Naive thymus-derived CD4-positive, alpha-beta T cell (primary cell): ENCODE measurements around the gene MARF1. TPM values are rescaled to one million over a fixed set of nuclear protein-coding genes. Genes with fewer than 3 reads are reported as not detected.
"Not testable (repeated sequence)": the region's sequence is repeated elsewhere in the genome, so short reads cannot be mapped to it uniquely, and the experiment has no call there.

Experiments used
- ATAC-seq: fragments of 150-1000 bp; cut with Tn5 transposase; 2 replicates; pipeline ENCODE4 v1.10.0; 2021; ENCODE audit warnings: mild to moderate bottlenecking, moderate library complexity
- CTCF ChIA-PET: fragments of 350-600 bp; sonication (Branson Sonifier 250); formaldehyde crosslinking; loops from one replicate; lab custom pipeline; 2021; ENCODE audit warnings: antibody characterized with exemption; lab: Charles Lee
- POLR2A ChIA-PET: fragments of 350-600 bp; sonication (Branson Sonifier 250); formaldehyde crosslinking; loops from one replicate; lab custom pipeline; 2021; ENCODE audit warnings: antibody characterized with exemption, inconsistent platforms; lab: Charles Lee
- DNase-seq, 9 donors: peaks; one replicate each; pipeline versions ENCODE4 v3.0.0 to v3.0.0-alpha.2; 2020 to 2022; ENCODE audit warnings: mixed read lengths in 1 of 9
- H3K27ac ChIP-seq: one replicate; pipeline ENCODE4 v1.7.0; 2013; ENCODE audit warnings: mild to moderate bottlenecking, low read depth, low read length, moderate library complexity
- H3K27me3 ChIP-seq, 2 donors: one replicate each; pipeline ENCODE4 v1.7.0; 2013; ENCODE audit warnings: low read length in 2 of 2, mild to moderate bottlenecking in 2 of 2, moderate library complexity in 2 of 2; ENCODE audit not compliant: control insufficient read depth in 2 of 2, insufficient read depth in 2 of 2
- H3K36me3 ChIP-seq, 3 experiments: 1 replicate in 2 of 3; 2 replicates in 1 of 3; pipeline ENCODE4 v1.7.0; 2013; ENCODE audit warnings: low read length in 3 of 3, mild to moderate bottlenecking in 3 of 3, moderate library complexity in 1 of 3; ENCODE audit not compliant: insufficient read depth in 3 of 3, control insufficient read depth in 2 of 3
- H3K4me1 ChIP-seq, 2 donors: one replicate each; pipeline ENCODE4 v1.7.0; 2013; ENCODE audit warnings: low read length in 2 of 2, mild to moderate bottlenecking in 2 of 2, moderate library complexity in 1 of 2; ENCODE audit not compliant: control insufficient read depth in 2 of 2, insufficient read depth in 2 of 2
- H3K4me3 ChIP-seq: 2 replicates; pipeline ENCODE4 v1.7.0; 2013; ENCODE audit warnings: mild to moderate bottlenecking, low read length
- H3K9me3 ChIP-seq, 3 experiments: 1 replicate in 2 of 3; 2 replicates in 1 of 3; pipeline ENCODE4 v1.7.0; 2013; ENCODE audit warnings: low read length in 3 of 3; ENCODE audit not compliant: control insufficient read depth in 2 of 3
- H3K27ac Mint-ChIP-seq, 9 donors: one replicate each; pipeline ENCODE4 v1.8.0; 2020 to 2022; ENCODE audit warnings: mixed read lengths in 9 of 9, mild to moderate bottlenecking in 8 of 9, moderate library complexity in 5 of 9, inconsistent platforms in 2 of 9
- H3K27me3 Mint-ChIP-seq, 5 donors: one replicate each; pipeline ENCODE4 v1.8.0; 2021 to 2022; ENCODE audit warnings: mixed read lengths in 5 of 5, mild to moderate bottlenecking in 1 of 5
- H3K36me3 Mint-ChIP-seq, 5 donors: one replicate each; pipeline ENCODE4 v1.8.0; 2020 to 2022; ENCODE audit warnings: mixed read lengths in 5 of 5, mild to moderate bottlenecking in 3 of 5, inconsistent platforms in 1 of 5
- H3K4me1 Mint-ChIP-seq, 7 donors: one replicate each; pipeline ENCODE4 v1.8.0; 2020 to 2022; ENCODE audit warnings: mixed read lengths in 7 of 7, mild to moderate bottlenecking in 3 of 7, inconsistent platforms in 1 of 7
- H3K4me3 Mint-ChIP-seq, 10 donors: one replicate each; pipeline ENCODE4 v1.8.0; 2020 to 2022; ENCODE audit warnings: mild to moderate bottlenecking in 10 of 10, mixed read lengths in 10 of 10, moderate library complexity in 6 of 10, inconsistent platforms in 2 of 10
- H3K9me3 Mint-ChIP-seq, 11 donors: one replicate each; pipeline ENCODE4 v1.8.0; 2020 to 2022; ENCODE audit warnings: mixed read lengths in 11 of 11, mild to moderate bottlenecking in 4 of 11, inconsistent platforms in 1 of 11, moderate library complexity in 1 of 11
- intact Hi-C, 2 donors: fragments of 100-400 bp; cut with micrococcal nuclease; formaldehyde crosslinking; loops; one replicate each; pipeline ENCODE4 v1.15.1; 2023
- polyA plus RNA-seq, 2 donors: library from polyadenylated mRNA; unstranded; fragments of 300-500 nt; fragmentation: Illumina TruSeq; gene quantifications; one replicate each; pipeline ENCODE4 v1.2.3, GENCODE V29; 2021
- total RNA-seq, 6 experiments: library from RNA in 5 of 6; stranded (reverse) in 5 of 6; gene quantifications; 1 replicate in 5 of 6; 2 replicates in 1 of 6; pipeline ENCODE4 v1.2.3 and lab custom pipeline; 2021 to 2026

Gene MARF1
- total RNA-seq (100 to 1,000 TPM in 4 of 5 experiments, 10 to 100 TPM in 1; 93.0 to 259 (median 185) TPM), polyA plus RNA-seq (10 to 100 TPM; 12.5 to 17.3 TPM), total RNA-seq (lab: John Stamatoyannopoulos, UW) (167 reads per million, percentile 91 among the genes with 10 or more reads in this experiment)

DNA sequence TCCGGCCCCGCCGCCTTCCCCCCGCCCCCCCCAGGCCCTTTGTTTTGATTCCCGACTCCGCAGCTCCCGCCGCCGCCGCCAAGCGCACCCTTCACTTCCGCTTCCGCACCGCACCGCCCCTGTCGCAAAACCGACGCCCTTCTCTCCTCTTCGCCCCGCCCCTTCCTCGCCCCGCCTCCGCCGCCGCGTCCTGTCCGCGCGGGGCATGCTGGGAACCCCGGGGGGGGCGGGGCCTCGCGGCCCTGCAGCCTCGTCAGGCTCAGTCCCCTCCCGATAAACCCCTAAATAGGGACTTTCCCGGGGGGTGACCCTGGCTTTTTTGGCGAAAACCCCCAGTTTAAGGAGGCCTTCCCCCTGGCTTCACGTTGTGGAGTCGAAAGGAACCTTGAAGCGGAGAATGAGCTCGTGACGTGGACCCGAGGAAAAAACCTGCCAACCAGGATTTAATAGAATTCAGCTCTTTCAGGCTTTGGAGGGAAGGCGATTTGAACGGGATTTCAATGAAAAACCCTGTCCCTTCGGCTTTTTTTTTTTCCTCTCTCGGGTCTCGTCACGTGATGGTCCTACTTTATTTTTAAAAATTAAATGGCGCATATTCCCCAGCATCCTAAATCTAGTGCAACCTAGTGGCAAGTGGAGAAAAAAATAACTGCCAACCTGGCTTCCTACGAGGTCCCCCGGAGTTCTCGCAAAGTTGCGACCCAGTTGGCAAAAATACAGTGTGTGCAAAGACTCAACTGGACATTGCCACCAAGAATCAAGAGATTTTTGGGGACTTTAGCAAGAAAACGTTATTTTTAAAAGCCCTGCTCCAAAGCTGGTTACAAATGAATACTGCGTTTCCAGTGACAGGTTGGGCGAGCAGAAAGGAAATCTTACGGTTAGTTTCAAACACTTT lies at the start of gene MARF1:
TSS of gene MARF1 (minus strand) at position 107 of the 898 bp plus-strand sequence. CDS start 3,921 bp downstream, outside the sequence.
- peak; percentile 98 to 100 (median 99) for DNase-seq
- peak within 1 kb of the TSS; percentile 99 for H3K27ac ChIP-seq
- H3K27me3 ChIP-seq, result no peaks in the 10 kb centered on the region
- peaks cover 29 to 58% (median 50%) of the 10 kb centered on the region in 7 donors for H3K4me1 Mint-ChIP-seq
- no peaks in the 10 kb centered on the region for H3K9me3 ChIP-seq
- peaks cover 5 to 19% (median 8%) of the 10 kb centered on the region in 5 donors for H3K36me3 Mint-ChIP-seq
- H3K36me3 ChIP-seq, result peaks cover 2 to 5% (median 3%) of the 10 kb centered on the region in 3 experiments
- peak within 1 kb of the TSS; percentile 93 to 99 (median 98) for H3K27ac Mint-ChIP-seq
- no peaks in the 10 kb centered on the region for H3K9me3 Mint-ChIP-seq
- CTCF ChIA-PET, result interaction anchor here (0.7 to 1.8 kb wide), 11 partner anchors 10 to 62 kb away, joined by 3 to 7 read pairs (median 4); no protein-coding TSS in a partner anchor
- peak within 1 kb of the TSS; percentile 100 for H3K4me3 ChIP-seq
- peak within 1 kb of the TSS; percentile 88 to 96 (median 92) for H3K4me3 Mint-ChIP-seq
- peaks cover 32 to 48% of the 10 kb centered on the region in 2 donors for H3K4me1 ChIP-seq
- POLR2A ChIA-PET, result interaction anchor here (0.5 to 6.2 kb wide), 16 partner anchors 10 to 1723 kb away, joined by 3 to 54 read pairs (median 6); partner anchors contain the start of gene ERCC4
- no peaks in the 10 kb centered on the region for H3K27me3 Mint-ChIP-seq
- peak; percentile 96 for ATAC-seq
- intact Hi-C loops, result loop anchor here (1.0 to 5.0 kb wide), 14 partner anchors 8 to 1012 kb away; partner anchors contain the start of genes CEP20 (in 2 of the 2), NTAN1 (in 2 of the 2), PARN (in 2 of the 2) and BFAR (in 1 of the 2)

GRCh38 chr16:15692508-15692907 lies 49.6 kb upstream of the MARF1 start:
- H3K4me3 Mint-ChIP-seq, DNase-seq, H3K27ac ChIP-seq, H3K4me3 ChIP-seq, H3K4me1 Mint-ChIP-seq, H3K27me3 Mint-ChIP-seq, intact Hi-C loops, ATAC-seq, H3K27me3 ChIP-seq, H3K9me3 ChIP-seq, H3K4me1 ChIP-seq, POLR2A ChIA-PET, H3K9me3 Mint-ChIP-seq: not testable (repeated sequence)
- Mint-ChIP-seq H3K36me3 (peaks cover 6 to 52% (median 19%) of the 10 kb centered on the region in 5 donors), H3K27ac (peak overlapping the region in 1 of 9 donors; percentile 55)
- peaks cover 34 to 93% (median 38%) of the 10 kb centered on the region in 3 experiments for H3K36me3 ChIP-seq
- CTCF ChIA-PET, result interaction anchor here (0.6 to 0.7 kb wide), 2 partner anchors 39 to 54 kb away, joined by 3 read pairs; no protein-coding TSS in a partner anchor

DNA sequence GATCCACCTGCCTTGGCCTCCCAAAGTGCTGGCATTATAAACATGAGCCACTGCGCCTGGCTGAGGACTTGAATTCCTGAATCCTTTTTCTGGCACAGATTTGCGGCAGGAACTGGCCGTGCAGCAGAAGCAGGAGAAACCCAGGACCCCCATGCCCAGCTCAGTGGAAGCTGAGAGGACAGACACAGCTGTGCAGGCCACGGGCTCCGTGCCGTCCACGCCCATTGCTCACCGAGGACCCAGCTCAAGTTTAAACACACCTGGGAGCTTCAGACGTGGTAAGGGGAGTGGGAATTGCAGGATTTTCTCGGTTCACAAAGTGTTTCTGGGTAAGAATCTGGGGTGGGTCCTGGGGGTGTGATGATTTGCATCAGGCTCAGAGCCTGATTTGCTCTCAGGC lies 48.1 kb upstream of the MARF1 start:
- ChIA-PET CTCF (no interaction called here), POLR2A (interaction anchor here (0.8 kb wide), 1 partner anchor 12 kb away, joined by 3 read pairs; no protein-coding TSS in a partner anchor)
- Mint-ChIP-seq H3K4me1 (no peaks in the 10 kb centered on the region), H3K4me3 (no peak overlapping the region), H3K36me3 (peaks cover 6 to 51% (median 15%) of the 10 kb centered on the region in 5 donors), H3K9me3 (no peaks in the 10 kb centered on the region), H3K27ac (peak overlapping the region in 4 of 9 donors; percentile 9 to 55 (median 28)), H3K27me3 (no peaks in the 10 kb centered on the region)
- ATAC-seq, result no peak
- Histone ChIP-seq H3K27me3 (no peaks in the 10 kb centered on the region), H3K27ac (no peak overlapping the region), H3K4me3 (no peak overlapping the region), H3K4me1 (no peaks in the 10 kb centered on the region), H3K36me3 (peaks cover 25 to 93% (median 30%) of the 10 kb centered on the region in 3 experiments), H3K9me3 (no peaks in the 10 kb centered on the region)
- intact Hi-C loops, result no loop called here
- DNase-seq, result no peak

GRCh38 chr16:15690296-15690695 lies 47.3 kb upstream of the MARF1 start:
- peaks cover 10 to 55% (median 20%) of the 10 kb centered on the region in 5 donors for H3K36me3 Mint-ChIP-seq
- Histone ChIP-seq H3K27ac (no peak overlapping the region), H3K36me3 (peaks cover 22 to 95% (median 34%) of the 10 kb centered on the region in 3 experiments), H3K4me1 (no peaks in the 10 kb centered on the region), H3K9me3 (no peaks in the 10 kb centered on the region), H3K27me3 (no peaks in the 10 kb centered on the region), H3K4me3 (no peak overlapping the region)
- DNase-seq (no peak), ATAC-seq (no peak)
- H3K4me3 Mint-ChIP-seq, result no peak overlapping the region
- H3K9me3 Mint-ChIP-seq, result no peaks in the 10 kb centered on the region
- ChIA-PET CTCF (no interaction called here), POLR2A (interaction anchor here (0.6 kb wide), 1 partner anchor 48 kb away, joined by 5 read pairs; the partner anchor contains the start of gene MARF1)
- H3K27me3 Mint-ChIP-seq, result no peaks in the 10 kb centered on the region
- no peak overlapping the region for H3K27ac Mint-ChIP-seq
- intact Hi-C loops, result no loop called here
- peaks cover 0 to 4% (median 0%) of the 10 kb centered on the region in 7 donors for H3K4me1 Mint-ChIP-seq

GRCh38 chr16:15689290-15689689 lies 46.3 kb upstream of the MARF1 start:
- H3K27ac Mint-ChIP-seq, result peak overlapping the region in 4 of 9 donors; percentile 12 to 70 (median 47)
- no peaks in the 10 kb centered on the region for H3K27me3 ChIP-seq
- no peaks in the 10 kb centered on the region for H3K9me3 Mint-ChIP-seq
- no peak overlapping the region for H3K4me3 Mint-ChIP-seq
- peaks cover 11 to 56% (median 26%) of the 10 kb centered on the region in 5 donors for H3K36me3 Mint-ChIP-seq
- H3K4me1 Mint-ChIP-seq, result peaks cover 0 to 6% (median 0%) of the 10 kb centered on the region in 7 donors
- ChIA-PET POLR2A (no interaction called here), CTCF (no interaction called here)
- H3K4me3 ChIP-seq, result no peak overlapping the region
- no peak for ATAC-seq
- no peaks in the 10 kb centered on the region for H3K27me3 Mint-ChIP-seq
- H3K36me3 ChIP-seq, result peaks cover 22 to 95% (median 42%) of the 10 kb centered on the region in 3 experiments
- no peaks in the 10 kb centered on the region for H3K4me1 ChIP-seq
- no peaks in the 10 kb centered on the region for H3K9me3 ChIP-seq
- H3K27ac ChIP-seq, result no peak overlapping the region
- intact Hi-C loops, result no loop called here
- DNase-seq, result no peak

GRCh38 chr16:15686287-15686686 lies 43.3 kb upstream of the MARF1 start:
- Histone ChIP-seq H3K4me1 (no peaks in the 10 kb centered on the region), H3K27ac (no peak overlapping the region), H3K4me3 (no peak overlapping the region), H3K27me3 (no peaks in the 10 kb centered on the region), H3K9me3 (no peaks in the 10 kb centered on the region), H3K36me3 (peaks cover 10 to 85% (median 32%) of the 10 kb centered on the region in 3 experiments)
- Mint-ChIP-seq H3K27me3 (no peaks in the 10 kb centered on the region), H3K27ac (peak overlapping the region in 2 of 9 donors; percentile 38 to 39), H3K9me3 (no peaks in the 10 kb centered on the region), H3K4me1 (peaks cover 0 to 9% (median 5%) of the 10 kb centered on the region in 7 donors), H3K36me3 (peaks cover 9 to 46% (median 18%) of the 10 kb centered on the region in 5 donors), H3K4me3 (no peak overlapping the region)
- ChIA-PET CTCF (no interaction called here), POLR2A (no interaction called here)
- ATAC-seq (no peak), DNase-seq (no peak)
- intact Hi-C loops, result no loop called here
